ENCODE data around the gene GMCL2.

The GMCL2 gene

GRCh38 chr5:178182158-178182876 is 4.9 kb downstream of the GMCL2 start:
- no peak for DNase-seq (ENCODE audit: low read depth in 2 of 2)

- DNase-seq (ENCODE audit: low read depth in 2 of 2) = no peak
Observed at GRCh38 chr5:178180141-178180863, 6.9 kb downstream of the GMCL2 start.

GRCh38 chr5:178177569-178177968 is 9.6 kb downstream of the GMCL2 start:
- no peak for DNase-seq (ENCODE audit: low read depth in 2 of 2)

- DNase-seq (ENCODE audit: low read depth in 2 of 2) = no peak
Observed at GRCh38 chr5:178176791-178177190, 10.4 kb downstream of the GMCL2 start.

GRCh38 chr5:178174456-178174855 is 12.7 kb downstream of the GMCL2 start:
- no peak for DNase-seq (ENCODE audit: low read depth in 2 of 2)

- no peak for DNase-seq (ENCODE audit: low read depth in 2 of 2)
Observed at GRCh38 chr5:178170455-178170854, 16.7 kb downstream of the GMCL2 start.

GRCh38 chr5:178165581-178165980 is 21.6 kb downstream of the GMCL2 start:
- DNase-seq (ENCODE audit: low read depth in 2 of 2) = no peak

- DNase-seq (ENCODE audit: low read depth in 2 of 2) = peak; percentile 79 to 80
Observed at GRCh38 chr5:178163772-178164735, 23.1 kb downstream of the GMCL2 start.

GRCh38 chr5:178162481-178162880 is 24.7 kb downstream of the GMCL2 start:
- no peak for DNase-seq (ENCODE audit: low read depth in 2 of 2)

GRCh38 chr5:178160176-178160575 is 27.0 kb downstream of the GMCL2 start:
- no peak for DNase-seq (ENCODE audit: low read depth in 2 of 2)

- no peak for DNase-seq (ENCODE audit: low read depth in 2 of 2)
Observed at GRCh38 chr5:178155065-178155464, 32.1 kb downstream of the GMCL2 start.

- peak; percentile 92 to 96 for DNase-seq (ENCODE audit: low read depth in 2 of 2)
Observed at GRCh38 chr5:178153530-178154340, 33.4 kb downstream of the GMCL2 start, which contains the start of gene NHP2. TSS of gene NHP2 (minus strand) at chr5:178153885. CDS start at chr5:178153817, 68 bp downstream.

- DNase-seq (ENCODE audit: low read depth in 2 of 2) = no peak
Observed at GRCh38 chr5:178152491-178153444, 34.4 kb downstream of the GMCL2 start.

GRCh38 chr5:178150977-178151734 is 36.0 kb downstream of the GMCL2 start:
- no peak for DNase-seq (ENCODE audit: low read depth in 2 of 2)

GRCh38 chr5:178149199-178149932 is 37.8 kb downstream of the GMCL2 start:
- no peak for DNase-seq (ENCODE audit: low read depth in 2 of 2)

GRCh38 chr5:178147406-178147805 is 39.8 kb downstream of the GMCL2 start:
- no peak for DNase-seq (ENCODE audit: low read depth in 2 of 2)

GRCh38 chr5:178145965-178146820 is 41.0 kb downstream of the GMCL2 start:
- peak; percentile 43 to 50 for DNase-seq (ENCODE audit: low read depth in 2 of 2)

GRCh38 chr5:178143901-178144300 is 43.3 kb downstream of the GMCL2 start:
- DNase-seq (ENCODE audit: low read depth in 2 of 2) = no peak
